Gastrocnemius medialis (tissue), 4 donors: ENCODE measurements around the gene METTL21C.

Source experiments
- POLR2A ChIP-seq, 2 donors: fragments of 450-650 bp; IDR thresholded peaks; one replicate each; pipeline ENCODE4 v1.6.1; 2017; ENCODE audit warnings: antibody characterized with exemption in 2 of 2, mild to moderate bottlenecking in 2 of 2, moderate library complexity in 2 of 2
- TF ChIP-seq, protein P1 (sequence below), 5 experiments: fragments of 450-650 bp in 3 of 5; fragments of 200-600 bp in 2 of 5; sonication (generic) in 2 of 5; IDR thresholded peaks in 4 of 5; conservative IDR thresholded peaks in 1 of 5; 1 replicate in 4 of 5; 2 replicates in 1 of 5; pipeline ENCODE4 v1.5.1; 2016 to 2019; ENCODE audit warnings: antibody characterized with exemption in 5 of 5, mild to moderate bottlenecking in 3 of 5, moderate library complexity in 3 of 5

DNA sequence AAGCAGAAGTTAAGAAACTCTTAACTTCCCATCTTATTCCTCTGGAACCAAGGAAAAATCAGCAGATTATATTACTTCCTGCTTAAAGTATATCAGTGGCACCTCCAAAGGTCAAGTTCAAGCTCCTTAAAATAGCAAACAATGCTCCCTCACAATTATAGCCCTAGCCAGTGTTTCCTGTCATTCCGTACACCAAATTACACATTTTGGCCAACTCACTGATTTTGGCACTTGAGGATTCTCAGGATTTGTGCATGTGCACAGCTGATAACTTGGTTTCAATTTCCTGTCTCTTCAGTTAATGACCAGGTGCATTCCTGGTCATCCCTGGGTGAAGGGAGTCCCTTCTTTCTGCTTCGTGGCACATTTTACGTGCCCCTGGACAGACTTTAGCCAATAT lies 56.1 kb downstream of the METTL21C start:
- TF ChIP-seq POLR2A (IDR thresholded peaks at IDR 0.05) = no peak
- TF ChIP-seq, protein P1, sequence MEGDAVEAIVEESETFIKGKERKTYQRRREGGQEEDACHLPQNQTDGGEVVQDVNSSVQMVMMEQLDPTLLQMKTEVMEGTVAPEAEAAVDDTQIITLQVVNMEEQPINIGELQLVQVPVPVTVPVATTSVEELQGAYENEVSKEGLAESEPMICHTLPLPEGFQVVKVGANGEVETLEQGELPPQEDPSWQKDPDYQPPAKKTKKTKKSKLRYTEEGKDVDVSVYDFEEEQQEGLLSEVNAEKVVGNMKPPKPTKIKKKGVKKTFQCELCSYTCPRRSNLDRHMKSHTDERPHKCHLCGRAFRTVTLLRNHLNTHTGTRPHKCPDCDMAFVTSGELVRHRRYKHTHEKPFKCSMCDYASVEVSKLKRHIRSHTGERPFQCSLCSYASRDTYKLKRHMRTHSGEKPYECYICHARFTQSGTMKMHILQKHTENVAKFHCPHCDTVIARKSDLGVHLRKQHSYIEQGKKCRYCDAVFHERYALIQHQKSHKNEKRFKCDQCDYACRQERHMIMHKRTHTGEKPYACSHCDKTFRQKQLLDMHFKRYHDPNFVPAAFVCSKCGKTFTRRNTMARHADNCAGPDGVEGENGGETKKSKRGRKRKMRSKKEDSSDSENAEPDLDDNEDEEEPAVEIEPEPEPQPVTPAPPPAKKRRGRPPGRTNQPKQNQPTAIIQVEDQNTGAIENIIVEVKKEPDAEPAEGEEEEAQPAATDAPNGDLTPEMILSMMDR (IDR thresholded peaks at IDR 0.05 in 4 of 5, conservative IDR thresholded peaks at IDR 0.05 in 1 of 5) = no peak
